HepG2 (cell line): Measurements from ENCODE around the gene TEKT5. TPM values are rescaled to one million over a fixed set of nuclear protein-coding genes. Genes with fewer than 3 reads are reported as not detected.

ENCODE experiments used
- FOXP1 ChIP-seq, 2 experiments: fragments of 450-650 bp in 1 of 2; IDR thresholded peaks; 2 replicates each; pipeline ENCODE4 v1.6.1; 2017 to 2018; ENCODE audit warnings: antibody characterized with exemption in 1 of 2
- KLF6 ChIP-seq: IDR thresholded peaks from 2 replicates; pipeline ENCODE4 v1.8.0; 2016; ENCODE audit warnings: missing biosample characterization, missing genetic modification reagents
- LCORL ChIP-seq, 2 experiments: fragments of 450-650 bp in 1 of 2; sonication (generic) in 1 of 2; formaldehyde crosslinking in 1 of 2; IDR thresholded peaks; 2 replicates each; pipeline versions ENCODE4 v1.5.0 to v1.6.1; 2017 to 2020; ENCODE audit warnings: antibody characterized with exemption in 1 of 2, missing genetic modification reagents in 1 of 2
- MEF2D ChIP-seq: sonication (generic); formaldehyde crosslinking; IDR thresholded peaks from 2 replicates; pipeline ENCODE4 v1.5.1; 2020; ENCODE audit warnings: mild to moderate bottlenecking, missing genetic modification reagents
- MYPOP ChIP-seq: sonication (generic); formaldehyde crosslinking; IDR thresholded peaks from 2 replicates; pipeline ENCODE4 v1.8.1; 2023; ENCODE audit warnings: mild to moderate bottlenecking, moderate library complexity, missing genetic modification reagents
- NR2F6 ChIP-seq, 2 experiments: IDR thresholded peaks; 2 replicates each; pipeline ENCODE4 v1.6.1; 2016; ENCODE audit warnings: antibody characterized with exemption in 1 of 2, mild to moderate bottlenecking in 1 of 2
- RCOR2 ChIP-seq: IDR thresholded peaks from 2 replicates; pipeline ENCODE4 v1.6.1; 2016; ENCODE audit warnings: missing biosample characterization, missing genetic modification reagents
- REPIN1 ChIP-seq: sonication (generic); formaldehyde crosslinking; IDR thresholded peaks from 2 replicates; pipeline ENCODE4 v1.8.0; 2022; ENCODE audit warnings: missing genetic modification reagents, low read depth, mild to moderate bottlenecking, borderline replicate concordance
- SAP130 ChIP-seq: IDR thresholded peaks from 2 replicates; pipeline ENCODE4 v1.6.1; 2016; ENCODE audit warnings: low read depth
- SKI ChIP-seq: fragments of 450-650 bp; IDR thresholded peaks from one replicate; pipeline ENCODE4 v1.6.1; 2018; ENCODE audit warnings: mild to moderate bottlenecking; ENCODE audit not compliant: partially characterized antibody
- THAP11 ChIP-seq: IDR thresholded peaks from 2 replicates; pipeline ENCODE4 v1.6.1; 2016; ENCODE audit warnings: missing biosample characterization, missing genetic modification reagents
- XRCC5 ChIP-seq: fragments of 200-400 bp; formaldehyde crosslinking; optimal IDR thresholded peaks from 2 replicates; pipeline ENCODE3; 2017; ENCODE audit warnings: mild to moderate bottlenecking, low read length
- ZNF10 ChIP-seq: sonication (generic); formaldehyde crosslinking; IDR thresholded peaks from 2 replicates; pipeline ENCODE4 v1.4.0; 2020; ENCODE audit warnings: mild to moderate bottlenecking, low read depth, missing genetic modification reagents, borderline replicate concordance
- ZNF543 ChIP-seq: sonication (generic); formaldehyde crosslinking; IDR thresholded peaks from 2 replicates; pipeline ENCODE4 v1.4.0; 2020; ENCODE audit warnings: mild to moderate bottlenecking, missing genetic modification reagents
- ZNF644 ChIP-seq: IDR thresholded peaks from 2 replicates; pipeline ENCODE4 v1.6.1; 2016; ENCODE audit warnings: low read depth
- ZNF83 ChIP-seq: sonication (generic); formaldehyde crosslinking; IDR thresholded peaks from 2 replicates; pipeline ENCODE4 v1.4.0; 2020; ENCODE audit warnings: missing genetic modification reagents, mild to moderate bottlenecking, borderline replicate concordance
- ZNF879 ChIP-seq: sonication (generic); formaldehyde crosslinking; IDR thresholded peaks from 2 replicates; pipeline ENCODE4 v1.8.1; 2023; ENCODE audit warnings: missing genetic modification reagents
- ZNF883 ChIP-seq: sonication (generic); formaldehyde crosslinking; IDR thresholded peaks from 2 replicates; pipeline ENCODE4 v1.5.1; 2020; ENCODE audit warnings: mild to moderate bottlenecking, missing genetic modification reagents; ENCODE audit errors: not compliant biosample characterization
- ZZZ3 ChIP-seq: sonication (generic); formaldehyde crosslinking; IDR thresholded peaks from 2 replicates; pipeline ENCODE4 v1.4.0; 2020; ENCODE audit warnings: missing genetic modification reagents, mild to moderate bottlenecking, borderline replicate concordance
- polyA plus RNA-seq, 8 experiments: library from polyadenylated mRNA; depleted of rRNA in 3 of 8; stranded (reverse) in 7 of 8; unstranded in 1 of 8; fragments of >200 nt; fragmentation: Illumina TruSeq in 4 of 8; extraction: Trizol in 4 of 8; gene quantifications; 2 replicates each; pipeline versions ENCODE4 v1.2.1 to v1.2.3, GENCODE V29; 2011 to 2016; ENCODE audit warnings: low read depth in 4 of 8, missing spikeins in 1 of 8, mixed read lengths in 1 of 8; ENCODE audit not compliant: insufficient read depth in 1 of 8
- total RNA-seq, 5 experiments: library from RNA; depleted of rRNA; stranded (reverse); fragments of >200 nt; fragmentation: Illumina TruSeq; extraction: Trizol; gene quantifications; 2 replicates each; pipeline ENCODE4 v1.2.3, GENCODE V29; 2016; ENCODE audit warnings: low read depth in 1 of 5
- TF ChIP-seq, protein P1 (sequence below): sonication (generic); formaldehyde crosslinking; IDR thresholded peaks from 2 replicates; pipeline ENCODE4 v1.5.1; 2020; ENCODE audit warnings: missing genetic modification reagents, mild to moderate bottlenecking, borderline replicate concordance
- TF ChIP-seq, protein P2 (sequence below): sonication (generic); formaldehyde crosslinking; IDR thresholded peaks from 2 replicates; pipeline ENCODE4 v1.8.0; 2022; ENCODE audit warnings: mild to moderate bottlenecking, missing genetic modification reagents, moderate library complexity
- TF ChIP-seq, protein P3 (sequence below): sonication (generic); formaldehyde crosslinking; conservative IDR thresholded peaks from 2 replicates; pipeline ENCODE4 v1.4.0; 2020; ENCODE audit warnings: mild to moderate bottlenecking, missing genetic modification reagents, moderate library complexity

Gene TEKT5
- total and polyA plus RNA-seq, 2 of the 13 experiments (the other 11 are each of a cell fraction or from before 2014, with no cell fraction given) = 0.16 TPM; not detected in 1

DNA sequence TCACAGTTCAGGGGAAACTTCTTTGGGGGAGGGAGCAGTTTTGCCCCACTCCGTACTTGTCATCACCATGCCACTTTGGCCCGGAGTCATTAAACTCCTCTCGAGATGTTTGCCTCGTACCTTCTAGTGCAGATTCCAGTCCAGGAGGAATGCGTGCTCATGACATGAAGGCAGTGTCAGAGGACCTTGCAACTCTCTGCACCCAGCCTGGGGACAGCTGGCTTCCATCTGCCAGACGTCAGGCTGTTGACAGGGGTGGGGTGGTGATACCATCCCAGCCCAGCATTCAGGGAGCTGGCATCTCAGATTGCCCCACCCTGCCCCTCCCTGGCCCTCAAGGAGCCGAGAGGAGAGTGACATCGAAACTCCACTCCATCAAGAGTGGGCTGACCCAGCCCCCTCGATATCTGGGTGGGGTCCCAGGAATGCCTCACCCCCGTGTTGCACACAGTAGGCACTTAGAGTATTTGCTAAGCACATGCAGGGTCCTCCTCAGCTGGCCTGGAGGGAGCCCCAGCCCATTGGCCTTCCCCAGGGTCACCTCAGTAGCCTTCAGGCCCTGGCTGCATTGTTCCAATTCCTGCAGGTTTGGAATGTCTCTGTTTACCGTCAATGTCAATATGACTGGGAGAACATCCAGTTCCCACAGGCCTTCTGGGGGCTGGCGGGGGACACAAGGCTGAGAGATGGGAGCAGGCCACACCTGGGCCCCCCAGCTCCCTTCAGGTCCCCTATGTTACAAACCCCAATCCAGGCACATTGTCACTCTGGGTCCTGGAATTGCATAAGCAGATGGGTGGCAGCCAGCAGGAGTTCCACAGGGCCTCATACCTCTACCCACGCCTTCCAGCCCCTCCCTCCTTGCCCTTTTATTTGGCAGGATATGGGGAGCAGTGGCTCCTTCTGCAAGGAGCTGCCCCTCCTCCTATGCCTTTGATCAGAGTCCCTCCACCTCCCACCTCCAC lies 93.0 kb downstream of the TEKT5 start (continued):
- TF ChIP-seq, protein P1, sequence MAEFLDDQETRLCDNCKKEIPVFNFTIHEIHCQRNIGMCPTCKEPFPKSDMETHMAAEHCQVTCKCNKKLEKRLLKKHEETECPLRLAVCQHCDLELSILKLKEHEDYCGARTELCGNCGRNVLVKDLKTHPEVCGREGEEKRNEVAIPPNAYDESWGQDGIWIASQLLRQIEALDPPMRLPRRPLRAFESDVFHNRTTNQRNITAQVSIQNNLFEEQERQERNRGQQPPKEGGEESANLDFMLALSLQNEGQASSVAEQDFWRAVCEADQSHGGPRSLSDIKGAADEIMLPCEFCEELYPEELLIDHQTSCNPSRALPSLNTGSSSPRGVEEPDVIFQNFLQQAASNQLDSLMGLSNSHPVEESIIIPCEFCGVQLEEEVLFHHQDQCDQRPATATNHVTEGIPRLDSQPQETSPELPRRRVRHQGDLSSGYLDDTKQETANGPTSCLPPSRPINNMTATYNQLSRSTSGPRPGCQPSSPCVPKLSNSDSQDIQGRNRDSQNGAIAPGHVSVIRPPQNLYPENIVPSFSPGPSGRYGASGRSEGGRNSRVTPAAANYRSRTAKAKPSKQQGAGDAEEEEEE (CRISPR knock-in tag) = 0 out of 2 replicates have a peak, but pooled peaks have one; percentile 51
- TF ChIP-seq FOXP1 (IDR thresholded peaks at IDR 0.05) (no peak), FOXP1 (CRISPR knock-in tag; IDR thresholded peaks at IDR 0.05) (peak; percentile 60), ZNF83 (no peak), ZZZ3 (CRISPR knock-in tag) (0 out of 2 replicates have a peak, but pooled peaks have one; percentile 40), SAP130 (peak; percentile 72), LCORL (IDR thresholded peaks at IDR 0.05) (no peak), LCORL (CRISPR knock-in tag; IDR thresholded peaks at IDR 0.05) (peak; percentile 96), THAP11 (CRISPR knock-in tag) (0 out of 2 replicates have a peak, but pooled peaks have one; percentile 8), ZNF883 (CRISPR knock-in tag) (peak; percentile 60), ZNF10 (no peak), ZNF644 (CRISPR knock-in tag) (0 out of 2 replicates have a peak, but pooled peaks have one; percentile 40), ZNF879 (no peak), SKI (peak; percentile 72), ZNF543 (CRISPR knock-in tag) (peak; percentile 65), MEF2D (CRISPR knock-in tag) (peak; percentile 79), REPIN1 (CRISPR knock-in tag) (no peak), NR2F6 (IDR thresholded peaks at IDR 0.05) (no peak), NR2F6 (CRISPR knock-in tag; IDR thresholded peaks at IDR 0.05) (peak; percentile 82; the same call in 1 of the 2 replicates), MYPOP (no peak; the same call in 1 of the 2 replicates), RCOR2 (peak; percentile 50; the same call in 1 of the 2 replicates), XRCC5 (no peak), KLF6 (CRISPR knock-in tag) (no peak)
- TF ChIP-seq, protein P2, sequence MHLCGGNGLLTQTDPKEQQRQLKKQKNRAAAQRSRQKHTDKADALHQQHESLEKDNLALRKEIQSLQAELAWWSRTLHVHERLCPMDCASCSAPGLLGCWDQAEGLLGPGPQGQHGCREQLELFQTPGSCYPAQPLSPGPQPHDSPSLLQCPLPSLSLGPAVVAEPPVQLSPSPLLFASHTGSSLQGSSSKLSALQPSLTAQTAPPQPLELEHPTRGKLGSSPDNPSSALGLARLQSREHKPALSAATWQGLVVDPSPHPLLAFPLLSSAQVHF (CRISPR knock-in tag) = no peak
- TF ChIP-seq, protein P3, sequence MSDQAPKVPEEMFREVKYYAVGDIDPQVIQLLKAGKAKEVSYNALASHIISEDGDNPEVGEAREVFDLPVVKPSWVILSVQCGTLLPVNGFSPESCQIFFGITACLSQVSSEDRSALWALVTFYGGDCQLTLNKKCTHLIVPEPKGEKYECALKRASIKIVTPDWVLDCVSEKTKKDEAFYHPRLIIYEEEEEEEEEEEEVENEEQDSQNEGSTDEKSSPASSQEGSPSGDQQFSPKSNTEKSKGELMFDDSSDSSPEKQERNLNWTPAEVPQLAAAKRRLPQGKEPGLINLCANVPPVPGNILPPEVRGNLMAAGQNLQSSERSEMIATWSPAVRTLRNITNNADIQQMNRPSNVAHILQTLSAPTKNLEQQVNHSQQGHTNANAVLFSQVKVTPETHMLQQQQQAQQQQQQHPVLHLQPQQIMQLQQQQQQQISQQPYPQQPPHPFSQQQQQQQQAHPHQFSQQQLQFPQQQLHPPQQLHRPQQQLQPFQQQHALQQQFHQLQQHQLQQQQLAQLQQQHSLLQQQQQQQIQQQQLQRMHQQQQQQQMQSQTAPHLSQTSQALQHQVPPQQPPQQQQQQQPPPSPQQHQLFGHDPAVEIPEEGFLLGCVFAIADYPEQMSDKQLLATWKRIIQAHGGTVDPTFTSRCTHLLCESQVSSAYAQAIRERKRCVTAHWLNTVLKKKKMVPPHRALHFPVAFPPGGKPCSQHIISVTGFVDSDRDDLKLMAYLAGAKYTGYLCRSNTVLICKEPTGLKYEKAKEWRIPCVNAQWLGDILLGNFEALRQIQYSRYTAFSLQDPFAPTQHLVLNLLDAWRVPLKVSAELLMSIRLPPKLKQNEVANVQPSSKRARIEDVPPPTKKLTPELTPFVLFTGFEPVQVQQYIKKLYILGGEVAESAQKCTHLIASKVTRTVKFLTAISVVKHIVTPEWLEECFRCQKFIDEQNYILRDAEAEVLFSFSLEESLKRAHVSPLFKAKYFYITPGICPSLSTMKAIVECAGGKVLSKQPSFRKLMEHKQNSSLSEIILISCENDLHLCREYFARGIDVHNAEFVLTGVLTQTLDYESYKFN (CRISPR knock-in tag) = peak; percentile 68
